Mesothelial cell of epicardium (in vitro differentiated cells): Measurements from ENCODE around the gene HS2ST1. TPM values are rescaled to one million over a fixed set of nuclear protein-coding genes. Genes with fewer than 3 reads are reported as not detected.

Source experiments
- DNase-seq, 2 experiments: peaks; one replicate each; pipeline ENCODE4 v3.0.0; 2021; ENCODE audit warnings: low spot score in 2 of 2; ENCODE audit not compliant: unreplicated experiment in 2 of 2
- H3K27ac Mint-ChIP-seq: 2 replicates; pipeline ENCODE4 v1.8.0; 2021; ENCODE audit warnings: mixed read lengths
- H3K27me3 Mint-ChIP-seq: 2 replicates; pipeline ENCODE4 v1.8.0; 2021; ENCODE audit warnings: low read depth, mixed read lengths
- H3K36me3 Mint-ChIP-seq: 2 replicates; pipeline ENCODE4 v1.8.0; 2021; ENCODE audit warnings: mixed read lengths
- H3K4me1 Mint-ChIP-seq: 2 replicates; pipeline ENCODE4 v1.8.0; 2021; ENCODE audit warnings: mixed read lengths
- H3K4me3 Mint-ChIP-seq: 2 replicates; pipeline ENCODE4 v1.8.0; 2021; ENCODE audit warnings: mild to moderate bottlenecking, moderate library complexity, mixed read lengths
- H3K9me3 Mint-ChIP-seq: 2 replicates; pipeline ENCODE4 v1.8.0; 2021; ENCODE audit warnings: mixed read lengths
- CTCF ChIP-seq: fragments of 200-600 bp; sonication (generic); IDR thresholded peaks from one replicate; pipeline ENCODE4 v1.5.0; 2021; ENCODE audit warnings: antibody characterized with exemption; ENCODE audit not compliant: unreplicated experiment
- total RNA-seq: library from RNA; stranded (reverse); gene quantifications from 3 replicates; pipeline ENCODE4 v1.2.1, GENCODE V29; 2021

Gene HS2ST1
- total RNA-seq, 1 donor from 2014 or later: 40.2 TPM

- Mint-ChIP-seq H3K27me3 (peaks cover 24% of the 10 kb centered on the region), H3K9me3 (no peaks in the 10 kb centered on the region), H3K4me3 (no peak overlapping the region), H3K36me3 (no peaks in the 10 kb centered on the region), H3K27ac (no peak overlapping the region), H3K4me1 (peaks cover 3% of the 10 kb centered on the region)
- no peak for DNase-seq
- TF ChIP-seq CTCF: no peak
Measured at GRCh38 chr1:87144316-87144895, 230.0 kb downstream of the HS2ST1 start.

GRCh38 chr1:87144981-87145380, 230.5 kb downstream of the HS2ST1 start:
- Mint-ChIP-seq H3K27ac (no peak overlapping the region), H3K4me3 (no peak overlapping the region), H3K9me3 (no peaks in the 10 kb centered on the region), H3K4me1 (peaks cover 8% of the 10 kb centered on the region), H3K27me3 (peaks cover 24% of the 10 kb centered on the region), H3K36me3 (no peaks in the 10 kb centered on the region)
- TF ChIP-seq CTCF: no peak
- no peak for DNase-seq

- H3K4me3 Mint-ChIP-seq: no peak overlapping the region
- H3K36me3 Mint-ChIP-seq: no peaks in the 10 kb centered on the region
- H3K27me3 Mint-ChIP-seq: peaks cover 31% of the 10 kb centered on the region
- H3K27ac Mint-ChIP-seq: no peak overlapping the region
- TF ChIP-seq CTCF: no peak
- peaks cover 16% of the 10 kb centered on the region for H3K4me1 Mint-ChIP-seq
- DNase-seq: no peak
- no peaks in the 10 kb centered on the region for H3K9me3 Mint-ChIP-seq
Measured at GRCh38 chr1:87146538-87146937, 232.1 kb downstream of the HS2ST1 start.

- no peak for TF ChIP-seq CTCF
- DNase-seq: no peak
- H3K27ac Mint-ChIP-seq: no peak overlapping the region
- no peak overlapping the region for H3K4me3 Mint-ChIP-seq
- H3K36me3 Mint-ChIP-seq: no peaks in the 10 kb centered on the region
- H3K27me3 Mint-ChIP-seq: peaks cover 33% of the 10 kb centered on the region
- H3K4me1 Mint-ChIP-seq: peaks cover 21% of the 10 kb centered on the region
- no peaks in the 10 kb centered on the region for H3K9me3 Mint-ChIP-seq
Measured at GRCh38 chr1:87146986-87147385, 232.6 kb downstream of the HS2ST1 start.

GRCh38 chr1:87147851-87148250, 233.4 kb downstream of the HS2ST1 start:
- Mint-ChIP-seq H3K4me3 (no peak overlapping the region), H3K4me1 (peaks cover 27% of the 10 kb centered on the region)

More at GRCh38 chr1:87147851-87148250, 233.4 kb downstream of the HS2ST1 start:
- DNase-seq: no peak
- H3K36me3 Mint-ChIP-seq: no peaks in the 10 kb centered on the region
- no peak overlapping the region for H3K27ac Mint-ChIP-seq
- H3K27me3 Mint-ChIP-seq: peaks cover 35% of the 10 kb centered on the region
- H3K9me3 Mint-ChIP-seq: no peaks in the 10 kb centered on the region
- no peak for TF ChIP-seq CTCF
